Pancreas (tissue), 10 donors: ENCODE data around the gene DMGDH. TPM values are rescaled to one million over a fixed set of nuclear protein-coding genes. Genes with fewer than 3 reads are reported as not detected.

Experiments used
- ATAC-seq, 4 donors: fragments of 200-7000 bp; cut with Tn5 transposase; one replicate each; pipeline versions ENCODE4 v1.8.0 to v1.9.1; 2020; ENCODE audit warnings: mild to moderate bottlenecking in 4 of 4, moderate library complexity in 4 of 4
- DNase-seq, 6 donors: peaks; one replicate each; pipeline ENCODE4 v3.0.0-alpha.2; 2020
- FAIRE-seq: peaks from 2 replicates; lab custom pipeline; 2012; peaks lifted over from hg19 to GRCh38; lab: Jason Lieb, UNC
- H3K27ac ChIP-seq, 4 donors: fragments of 200-600 bp; sonication (generic); 1 replicate in 3 of 4; 2 replicates in 1 of 4; pipeline versions ENCODE4 v1.5.0 to v1.8.0; 2020
- H3K27me3 ChIP-seq, 4 donors: fragments of 200-600 bp; one replicate each; pipeline ENCODE4 v1.8.0; 2021
- H3K36me3 ChIP-seq, 3 donors: fragments of 200-600 bp; sonication (generic) in 1 of 3; one replicate each; pipeline versions ENCODE4 v1.5.0 to v1.8.0; 2020 to 2021
- H3K4me1 ChIP-seq, 3 donors: fragments of 200-600 bp; one replicate each; pipeline ENCODE4 v1.8.0; 2021
- H3K4me3 ChIP-seq, 4 donors: fragments of 200-600 bp; sonication (generic) in 2 of 4; one replicate each; pipeline versions ENCODE4 v1.5.0 to v1.8.0; 2020 to 2021
- H3K9me3 ChIP-seq, 4 donors: fragments of 200-600 bp; one replicate each; pipeline ENCODE4 v1.8.0; 2021
- WGBS, 2 donors: extraction: QIAGEN DNeasy Blood & Tissue Kit; methylation state at CpG; one replicate each; pipeline ENCODE4 v1.1.7; 2013; 5-methylcytosine and 5-hydroxymethylcytosine counted together
- intact Hi-C, 3 donors: fragments of 100-400 bp; cut with DNase I; formaldehyde crosslinking; loops; one replicate each; pipeline versions ENCODE4 v1.11.1 to v1.14.2; 2022
- polyA plus RNA-seq, 2 donors: library from polyadenylated mRNA; stranded (reverse); fragments of 200-250 nt; gene quantifications; one replicate each; pipeline ENCODE4 v1.2.3, GENCODE V29; 2013
- total RNA-seq, 6 donors: library from RNA; stranded (reverse); fragmentation: NEBNext Ultra II Directional in 4 of 6; extraction: Animal tissue kit (Norgen Biotek cat#: 25700) in 4 of 6; gene quantifications; one replicate each; pipeline versions ENCODE4 v1.2.1 to v1.2.4, GENCODE V29; 2021 to 2023
- TF ChIP-seq, protein P1 (sequence below), 4 donors: fragments of 200-600 bp; sonication (generic) in 3 of 4; IDR thresholded peaks; one replicate each; pipeline versions ENCODE4 v1.5.0 to v1.8.0; 2021; ENCODE audit warnings: antibody characterized with exemption in 4 of 4
- donor health status: healthy with polysubstance abuse.
- donor health status: DM: no; HTN: no; CAD: no; lungs with moderate emphysema.
- donor health status: DM: no; HTN: no; CAD: no.
- donor health status: control.
- donor health status: control.
- donor health status: Bipolar disorder and iron deficiency.
- donor health status: DM: yes; HTN: yes; CAD: no.
- donor health status: DM: no; HTN: no; CAD: no.
- donor health status: DM: no; HTN: no; CAD: no.
- donor health status: DM: yes; HTN: yes; CAD: no.

The DMGDH gene
- total and polyA plus RNA-seq, 8 donors, result 0.23 to 4.9 (median 1.5) TPM

DNA sequence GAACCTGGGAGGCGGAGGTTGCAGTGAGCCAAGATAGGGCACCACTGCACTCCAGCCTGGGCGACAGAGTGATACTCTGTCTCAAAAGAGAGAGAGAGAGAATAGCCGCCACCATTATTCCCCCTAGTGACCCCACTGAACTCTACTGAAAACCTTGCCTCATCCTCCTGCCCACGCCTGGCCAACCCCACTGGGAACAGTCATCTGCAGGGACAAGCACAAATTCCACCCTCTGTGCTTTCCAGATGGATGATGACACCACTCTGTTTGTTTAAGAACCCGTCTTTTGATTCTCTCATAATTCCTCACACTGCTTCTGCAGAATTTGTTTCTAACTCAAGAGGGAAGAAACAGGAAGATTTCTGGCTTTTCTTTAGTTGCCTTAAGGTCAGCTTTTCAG, 12.3 kb upstream of the DMGDH start:
- Histone ChIP-seq H3K4me3 (no peak overlapping the region), H3K9me3 (no peaks in the 10 kb centered on the region), H3K4me1 (no peaks in the 10 kb centered on the region), H3K27me3 (no peaks in the 10 kb centered on the region), H3K36me3 (no peaks in the 10 kb centered on the region), H3K27ac (no peak overlapping the region)
- TF ChIP-seq, protein P1, sequence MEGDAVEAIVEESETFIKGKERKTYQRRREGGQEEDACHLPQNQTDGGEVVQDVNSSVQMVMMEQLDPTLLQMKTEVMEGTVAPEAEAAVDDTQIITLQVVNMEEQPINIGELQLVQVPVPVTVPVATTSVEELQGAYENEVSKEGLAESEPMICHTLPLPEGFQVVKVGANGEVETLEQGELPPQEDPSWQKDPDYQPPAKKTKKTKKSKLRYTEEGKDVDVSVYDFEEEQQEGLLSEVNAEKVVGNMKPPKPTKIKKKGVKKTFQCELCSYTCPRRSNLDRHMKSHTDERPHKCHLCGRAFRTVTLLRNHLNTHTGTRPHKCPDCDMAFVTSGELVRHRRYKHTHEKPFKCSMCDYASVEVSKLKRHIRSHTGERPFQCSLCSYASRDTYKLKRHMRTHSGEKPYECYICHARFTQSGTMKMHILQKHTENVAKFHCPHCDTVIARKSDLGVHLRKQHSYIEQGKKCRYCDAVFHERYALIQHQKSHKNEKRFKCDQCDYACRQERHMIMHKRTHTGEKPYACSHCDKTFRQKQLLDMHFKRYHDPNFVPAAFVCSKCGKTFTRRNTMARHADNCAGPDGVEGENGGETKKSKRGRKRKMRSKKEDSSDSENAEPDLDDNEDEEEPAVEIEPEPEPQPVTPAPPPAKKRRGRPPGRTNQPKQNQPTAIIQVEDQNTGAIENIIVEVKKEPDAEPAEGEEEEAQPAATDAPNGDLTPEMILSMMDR (IDR thresholded peaks at IDR 0.05), result no peak
- ATAC-seq (no peak), FAIRE-seq (no peak), DNase-seq (no peak)
- intact Hi-C loops, result no loop called here
- WGBS, 2 donors, result 94 to 96% methylated on average over 5 of the region's 5 CpGs

GRCh38 chr5:79080804-79081203, 11.3 kb upstream of the DMGDH start:
- no peaks in the 10 kb centered on the region for H3K36me3 ChIP-seq
- TF ChIP-seq, protein P1 (IDR thresholded peaks at IDR 0.05), result no peak
- intact Hi-C loops, result no loop called here
- WGBS, 2 donors, result 76 to 91% methylated on average over 2 of the region's 2 CpGs
- H3K27ac ChIP-seq, result no peak overlapping the region
- DNase-seq (no peak), ATAC-seq (no peak), FAIRE-seq (no peak)
- no peaks in the 10 kb centered on the region for H3K4me1 ChIP-seq
- no peak overlapping the region for H3K4me3 ChIP-seq
- H3K27me3 ChIP-seq, result no peaks in the 10 kb centered on the region
- H3K9me3 ChIP-seq, result no peaks in the 10 kb centered on the region

DNA sequence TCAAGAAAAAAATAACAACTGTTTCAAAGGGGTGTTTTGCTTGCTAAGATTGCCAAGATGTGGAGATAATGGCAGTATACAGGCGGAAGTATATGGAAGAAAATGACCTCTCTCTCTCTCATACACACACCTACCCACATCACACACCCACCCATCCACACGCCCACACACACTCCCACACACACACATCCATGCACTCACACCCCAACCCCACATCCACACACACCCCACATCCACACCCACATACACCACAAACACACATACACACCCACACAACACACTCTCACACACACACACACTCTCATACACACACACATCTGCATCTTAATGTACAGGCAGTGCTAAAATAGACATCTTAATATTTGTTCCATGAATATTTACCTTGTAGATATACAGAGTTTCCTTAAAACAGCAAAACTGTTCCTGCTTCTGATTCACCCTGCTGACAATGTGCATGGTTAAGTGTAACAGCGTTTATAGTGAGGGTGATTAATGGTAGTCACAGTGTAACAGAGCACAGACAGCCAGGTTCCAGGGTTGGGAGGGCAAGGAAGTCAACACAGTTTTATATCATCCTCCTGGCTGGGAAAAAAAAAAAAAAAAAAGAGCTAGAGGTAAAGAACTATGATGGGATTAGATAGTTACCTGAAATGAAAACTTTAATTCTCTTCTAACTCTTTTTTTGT, 8.3 kb upstream of the DMGDH start:
- no peak for FAIRE-seq
- TF ChIP-seq, protein P1 (IDR thresholded peaks at IDR 0.05), result no peak
- Histone ChIP-seq H3K36me3 (no peaks in the 10 kb centered on the region), H3K27ac (no peak overlapping the region), H3K27me3 (no peaks in the 10 kb centered on the region), H3K4me1 (no peaks in the 10 kb centered on the region), H3K9me3 (no peaks in the 10 kb centered on the region), H3K4me3 (no peak overlapping the region)
- intact Hi-C loops, result no loop called here
- ATAC-seq, result no peak
- no peak for DNase-seq
- 63 to 74% methylated on average over 3 of the region's 3 CpGs for WGBS, 2 donors

DNA sequence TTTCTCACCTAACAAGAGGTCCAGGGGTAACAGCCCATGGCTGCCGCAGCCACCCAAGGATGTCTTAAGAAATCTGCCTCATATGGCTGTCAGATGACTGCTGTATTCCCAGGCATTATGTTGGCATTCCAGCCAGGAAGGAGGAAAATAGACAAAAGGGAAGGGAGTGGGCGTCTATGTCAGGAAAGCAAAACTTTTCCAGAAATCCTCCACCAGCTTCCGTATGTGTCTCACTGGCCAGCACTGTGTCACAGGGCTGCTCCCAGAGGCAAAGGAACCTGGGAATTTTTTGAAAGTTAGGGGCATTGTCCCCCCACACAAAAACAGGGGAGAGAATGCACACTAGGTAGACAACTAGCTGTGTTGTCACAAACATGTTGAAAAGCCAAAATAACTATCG, 7.3 kb upstream of the DMGDH start:
- intact Hi-C loops, result no loop called here
- no peak for ATAC-seq
- H3K36me3 ChIP-seq, result no peaks in the 10 kb centered on the region
- no peak overlapping the region for H3K4me3 ChIP-seq
- TF ChIP-seq, protein P1 (IDR thresholded peaks at IDR 0.05), result no peak
- 78 to 82% methylated on average over 4 of the region's 4 CpGs for WGBS, 2 donors
- FAIRE-seq, result no peak
- no peak overlapping the region for H3K27ac ChIP-seq
- DNase-seq, result no peak
- H3K27me3 ChIP-seq, result no peaks in the 10 kb centered on the region
- no peaks in the 10 kb centered on the region for H3K4me1 ChIP-seq
- H3K9me3 ChIP-seq, result no peaks in the 10 kb centered on the region

DNA sequence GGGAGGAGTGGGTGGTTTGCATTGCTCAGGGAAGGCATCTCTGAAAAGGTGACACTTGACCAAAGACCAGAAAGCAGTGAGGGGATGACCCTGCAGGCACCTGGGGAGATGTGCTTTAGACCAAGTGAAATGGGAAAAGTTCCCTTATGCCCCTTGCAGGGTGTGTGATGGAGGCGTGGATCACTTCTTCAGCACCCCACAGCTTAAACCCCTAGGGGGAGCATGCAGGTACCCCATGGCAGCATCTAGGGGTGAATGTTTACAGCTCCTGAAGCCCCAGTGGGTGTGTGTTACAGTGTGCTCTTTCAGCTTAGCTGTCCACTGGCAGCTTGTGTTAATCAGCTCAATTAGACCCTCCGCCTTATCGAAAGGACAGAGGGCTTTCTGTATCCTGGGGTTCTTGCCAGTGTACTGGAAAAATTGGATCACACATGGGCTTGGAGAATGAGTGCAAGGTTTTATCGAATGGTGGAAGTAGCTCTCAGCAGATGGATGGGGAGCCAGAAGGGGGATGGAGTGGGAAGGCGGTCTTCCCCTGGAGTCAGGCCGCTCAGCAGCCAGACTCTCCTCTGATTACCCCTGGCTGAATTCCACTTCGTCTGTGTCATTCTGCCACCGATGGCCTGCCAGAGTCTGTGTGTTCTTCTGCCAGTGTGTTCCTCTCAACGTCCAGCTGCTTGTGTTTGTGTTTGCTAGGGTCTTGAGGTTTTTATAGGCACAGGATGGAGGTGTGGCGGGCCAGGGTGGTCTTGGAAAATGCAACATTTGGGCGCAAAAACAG, 6.4 kb upstream of the DMGDH start:
- intact Hi-C loops, result no loop called here
- H3K27ac ChIP-seq, result no peak overlapping the region
- no peaks in the 10 kb centered on the region for H3K36me3 ChIP-seq
- H3K9me3 ChIP-seq, result no peaks in the 10 kb centered on the region
- FAIRE-seq, result no peak
- H3K4me3 ChIP-seq, result no peak overlapping the region
- DNase-seq, result no peak
- no peak for ATAC-seq
- TF ChIP-seq, protein P1 (IDR thresholded peaks at IDR 0.05), result no peak
- no peaks in the 10 kb centered on the region for H3K27me3 ChIP-seq
- WGBS, 2 donors, result 82 to 89% methylated on average over 10 to 11 of the region's 11 CpGs
- H3K4me1 ChIP-seq, result no peaks in the 10 kb centered on the region
